HG03439 (cell line): ENCODE results near the gene RPL4.

Source experiments
- ATAC-seq: cut with Tn5 transposase; IDR thresholded peaks from one replicate; pipeline ENCODE4 v1.9.1; 2021; ENCODE audit warnings: mild to moderate bottlenecking, moderate library complexity; ENCODE audit not compliant: unreplicated experiment

The RPL4 gene

GRCh38 chr15:66459818-66460615 is 44.6 kb downstream of the RPL4 start:
- ATAC-seq: no peak

GRCh38 chr15:66456211-66456610 is 48.4 kb downstream of the RPL4 start:
- ATAC-seq: no peak

GRCh38 chr15:66454143-66454542 is 50.5 kb downstream of the RPL4 start:
- no peak for ATAC-seq

DNA sequence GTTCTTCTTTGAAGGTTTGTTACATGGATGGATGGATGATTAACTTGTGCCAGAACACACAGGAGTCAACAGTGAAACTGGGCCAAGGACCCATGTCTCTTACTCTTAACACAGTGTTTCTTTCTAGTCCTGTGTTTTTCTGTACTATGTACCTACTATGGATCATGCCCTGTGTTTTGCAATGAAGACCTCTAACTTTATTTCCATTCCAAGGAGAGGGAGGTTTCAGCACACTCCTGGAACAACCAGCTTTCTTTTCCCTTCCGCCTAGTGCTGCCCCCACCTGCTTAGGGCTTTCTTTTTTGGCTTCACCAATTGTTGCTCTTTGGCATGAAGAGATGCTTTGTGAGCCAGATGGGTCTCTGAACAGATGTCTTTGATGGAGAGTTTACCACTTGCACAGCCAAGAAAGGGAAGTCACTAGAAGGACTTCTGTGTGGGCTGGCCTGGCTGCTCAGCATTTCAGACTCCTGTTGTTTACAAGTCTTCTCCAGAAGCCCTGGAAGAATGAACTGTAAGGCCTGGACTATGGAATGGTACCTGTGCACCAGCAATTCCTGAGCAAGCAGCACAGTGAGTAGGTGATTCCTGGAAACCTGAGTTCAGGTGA is 51.6 kb downstream of the RPL4 start:
- no peak for ATAC-seq

DNA sequence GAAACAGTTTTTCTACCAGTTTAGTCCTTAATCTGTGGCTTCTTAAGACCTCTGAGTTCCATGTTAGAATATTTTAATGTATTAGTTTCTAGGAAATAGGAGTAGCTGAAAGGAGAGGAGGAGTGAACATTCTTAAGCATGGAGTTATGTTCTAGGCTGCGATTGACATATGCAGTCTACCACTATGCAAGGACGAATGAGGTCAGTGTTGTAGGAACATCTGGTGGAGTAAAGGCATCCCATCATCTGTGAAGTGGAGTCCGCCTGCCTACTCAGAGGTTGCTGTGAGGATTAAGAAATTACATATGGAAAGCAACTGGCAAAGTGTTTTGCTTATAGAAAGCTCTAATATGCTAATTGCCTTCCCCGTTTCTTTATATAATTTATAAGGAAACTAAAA is 52.2 kb downstream of the RPL4 start:
- no peak for ATAC-seq
